SHP77 treated with DMSO at 0.1 percent for 48 hours (cell line): ENCODE results near the gene LZIC.

Experiments used
- DNase-seq: peaks from one replicate; lab custom pipeline; 2025; lab: John Stamatoyannopoulos, UW

LZIC gene

DNA sequence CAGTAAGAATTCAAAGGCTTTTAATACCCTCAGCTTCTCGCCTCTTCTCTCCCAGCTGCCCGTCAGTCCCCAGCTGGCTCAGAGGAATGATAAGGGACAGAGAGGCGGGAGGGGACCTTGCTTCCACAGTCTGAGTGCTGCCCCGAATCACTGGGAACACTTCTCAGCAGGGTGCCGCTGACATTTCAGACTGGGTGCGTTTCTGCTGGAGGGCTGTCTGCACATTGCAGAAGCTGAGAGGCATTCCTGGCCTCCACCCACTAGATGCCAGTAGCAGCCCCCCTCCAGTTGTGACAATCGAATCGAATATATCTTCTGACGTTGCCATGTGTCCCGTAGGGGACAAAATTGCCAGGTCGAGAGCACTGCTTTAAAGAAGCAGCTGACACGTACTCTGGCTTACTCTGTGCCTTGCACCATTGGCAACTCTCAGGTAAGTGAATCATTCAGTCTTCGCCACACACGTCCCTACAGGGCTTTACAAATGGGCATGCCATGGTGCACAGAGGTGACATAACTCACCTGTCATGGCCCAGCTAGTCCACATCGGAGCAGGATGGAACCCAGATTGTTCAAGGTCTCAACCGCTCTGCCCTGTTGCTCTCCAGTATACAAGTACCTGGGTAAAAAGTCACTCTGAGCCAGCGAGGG is 57.0 kb downstream of the LZIC start:
- DNase-seq: no peak

DNA sequence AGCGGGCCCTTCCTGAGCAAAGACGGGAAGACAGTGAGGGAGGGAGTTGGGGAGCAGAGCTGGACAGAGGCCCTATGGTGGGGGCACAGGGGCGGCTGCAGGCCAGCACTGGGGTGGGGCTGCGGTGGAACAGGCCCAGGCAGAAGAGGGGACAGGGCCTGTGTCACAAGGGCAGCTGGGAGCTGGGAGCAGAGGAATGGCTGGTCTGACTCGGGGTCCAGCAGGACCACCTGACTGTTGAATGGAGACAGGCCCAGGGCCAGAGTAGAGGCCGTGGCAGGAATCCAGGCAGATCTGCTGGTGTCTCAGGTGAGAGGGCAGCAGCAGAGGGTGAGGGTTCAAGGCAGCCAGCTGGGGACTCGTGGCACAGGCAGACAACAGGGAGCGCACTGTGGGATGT is 58.4 kb downstream of the LZIC start:
- DNase-seq: no peak

- no peak for DNase-seq
Measured at GRCh38 chr1:9883585-9884449, 59.4 kb downstream of the LZIC start.

GRCh38 chr1:9882945-9883303 is 60.3 kb downstream of the LZIC start:
- DNase-seq: no peak

DNA sequence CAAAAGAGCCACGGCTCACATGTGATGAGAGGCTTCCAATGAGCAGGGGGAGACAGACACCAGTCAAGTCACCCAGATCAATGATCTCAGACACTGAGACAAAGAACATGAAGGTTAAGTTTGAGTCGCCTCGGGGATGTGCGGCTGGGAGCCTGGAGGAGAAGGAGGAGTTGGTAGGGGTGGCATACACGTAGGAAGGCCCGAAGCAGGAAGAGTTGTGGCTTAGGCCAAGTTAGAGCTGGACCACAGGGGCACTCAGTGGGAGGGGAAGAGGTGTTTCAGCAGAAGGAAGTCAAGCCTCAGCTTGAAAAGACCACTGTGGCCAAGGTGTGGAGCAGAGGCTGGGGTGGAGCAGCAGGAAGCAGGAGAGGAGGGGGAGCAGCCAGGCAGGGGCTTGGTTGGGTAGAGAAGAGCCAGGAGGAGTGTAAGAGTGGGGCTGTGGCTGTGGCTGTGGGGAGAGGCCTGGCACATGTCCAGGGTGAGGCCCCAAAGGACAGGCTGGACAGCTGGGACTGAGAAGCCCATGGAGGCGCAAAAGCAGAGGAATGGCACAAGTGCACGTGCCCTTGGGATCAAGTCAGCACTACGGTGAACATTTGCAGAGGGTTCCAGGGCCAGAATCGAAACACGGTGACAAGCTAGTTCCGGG is 60.8 kb downstream of the LZIC start:
- DNase-seq: no peak

DNA sequence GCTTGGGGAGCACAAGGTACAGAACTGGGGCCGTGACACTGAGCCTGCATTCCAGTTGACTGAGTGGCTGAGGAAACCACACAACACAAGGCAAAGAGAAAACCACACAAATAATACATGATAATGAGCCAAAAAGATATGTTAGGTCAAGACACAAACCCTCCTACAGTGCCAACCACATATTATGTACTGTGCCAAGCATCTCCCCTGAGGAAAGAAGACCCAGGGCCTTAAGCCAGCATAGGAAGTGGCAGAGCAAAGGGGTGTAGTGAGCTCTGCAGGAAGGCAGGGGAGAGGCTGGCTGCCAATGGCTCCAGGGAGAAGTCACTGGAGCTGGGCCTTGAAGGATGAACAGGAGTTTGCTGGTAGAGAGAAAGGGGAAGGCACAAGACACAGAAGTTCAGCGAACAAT is 61.3 kb downstream of the LZIC start:
- DNase-seq: no peak
